Endodermal cell (in vitro differentiated cells): ENCODE measurements around the gene ARAP2. TPM values are rescaled to one million over a fixed set of nuclear protein-coding genes. Genes with fewer than 3 reads are reported as not detected.

Source experiments
- DNase-seq: peaks from one replicate; pipeline ENCODE4 v3.0.0-alpha.2; 2017
- H3K27ac ChIP-seq: 2 replicates; pipeline ENCODE4 v1.5.1; 2013; ENCODE audit warnings: mild to moderate bottlenecking, low read depth, low read length, moderate library complexity
- H3K27me3 ChIP-seq: 2 replicates; pipeline ENCODE4 v1.6.1; 2013; ENCODE audit warnings: mild to moderate bottlenecking, low read length, moderate library complexity; ENCODE audit not compliant: insufficient read depth, control insufficient read depth, poor library complexity, severe bottlenecking
- H3K36me3 ChIP-seq: 2 replicates; pipeline ENCODE4 v1.7.0; 2013; ENCODE audit warnings: mild to moderate bottlenecking, low read length, moderate library complexity; ENCODE audit not compliant: control insufficient read depth, insufficient read depth
- H3K4me1 ChIP-seq: one replicate; pipeline ENCODE4 v1.7.0; 2013; ENCODE audit warnings: low read length; ENCODE audit not compliant: control insufficient read depth, insufficient read depth
- H3K4me3 ChIP-seq: 2 replicates; pipeline ENCODE4 v1.5.1; 2013; ENCODE audit warnings: mild to moderate bottlenecking, low read length, moderate library complexity
- H3K9ac ChIP-seq: 2 replicates; pipeline ENCODE4 v1.6.1; 2013; ENCODE audit warnings: mild to moderate bottlenecking, low read length, moderate library complexity; ENCODE audit not compliant: poor library complexity, severe bottlenecking; ENCODE audit errors: extremely low read depth
- H3K9me3 ChIP-seq: 2 replicates; pipeline ENCODE4 v1.6.1; 2013; ENCODE audit warnings: mild to moderate bottlenecking, low read length, moderate library complexity; ENCODE audit not compliant: control insufficient read depth
- H3K27ac Mint-ChIP-seq: 2 replicates; pipeline ENCODE4 v1.8.0; 2020; ENCODE audit warnings: mixed read lengths
- H3K27me3 Mint-ChIP-seq: 2 replicates; pipeline ENCODE4 v1.8.0; 2021; ENCODE audit warnings: mild to moderate bottlenecking, mixed read lengths; ENCODE audit not compliant: insufficient read depth
- H3K36me3 Mint-ChIP-seq: 2 replicates; pipeline ENCODE4 v1.8.0; 2020; ENCODE audit warnings: low read depth, mixed read lengths
- H3K4me1 Mint-ChIP-seq: 2 replicates; pipeline ENCODE4 v1.8.0; 2020; ENCODE audit warnings: mixed read lengths
- H3K4me3 Mint-ChIP-seq: 2 replicates; pipeline ENCODE4 v1.8.0; 2020; ENCODE audit warnings: mild to moderate bottlenecking, moderate library complexity, mixed read lengths
- H3K9me3 Mint-ChIP-seq: 2 replicates; pipeline ENCODE4 v1.8.0; 2020; ENCODE audit warnings: mild to moderate bottlenecking, mixed read lengths
- CTCF ChIP-seq: fragments of 200-600 bp; sonication (generic); conservative IDR thresholded peaks from 2 replicates; pipeline ENCODE4 v1.5.0; 2021; ENCODE audit warnings: antibody characterized with exemption, mild to moderate bottlenecking
- WGBS, 2 experiments: methylation state at CpG; one replicate each; pipeline versions ENCODE4 v1.1.5 to v1.1.7; 2013; ENCODE audit warnings: missing lambda C conversion rate in 2 of 2, mixed read lengths in 1 of 2; ENCODE audit not compliant: insufficient coverage in 1 of 2, insufficient read length in 1 of 2; 5-methylcytosine and 5-hydroxymethylcytosine counted together
- total RNA-seq, 2 donors: library from RNA; stranded (reverse); fragmentation: NEBNext Ultra II Directional in 1 of 2; extraction: Animal tissue kit (Norgen Biotek cat#: 25700) in 1 of 2; gene quantifications; 2 replicates in 1 of 2; 3 replicates in 1 of 2; pipeline ENCODE4 v1.2.1, GENCODE V29; 2021

ARAP2 gene
- total RNA-seq, 2 donors from 2014 or later: 2.2 to 5.5 TPM

GRCh38 chr4:36235306-36235705 lies 9.0 kb downstream of the ARAP2 start:
- 68 to 70% methylated on average over 3 of the region's 3 CpGs for WGBS, 2 experiments
- Histone ChIP-seq H3K36me3 (no peaks in the 10 kb centered on the region), H3K4me1 (no peaks in the 10 kb centered on the region), H3K9ac (no peak overlapping the region), H3K27me3 (no peaks in the 10 kb centered on the region), H3K4me3 (no peak overlapping the region), H3K9me3 (peaks cover 10% of the 10 kb centered on the region), H3K27ac (no peak overlapping the region)
- DNase-seq: peak; percentile 73
- peaks cover under 1% of the 10 kb centered on the region for H3K27me3 Mint-ChIP-seq
- no peak overlapping the region for H3K4me3 Mint-ChIP-seq
- peak; percentile 52 for TF ChIP-seq CTCF
- H3K9me3 Mint-ChIP-seq: peaks cover 7% of the 10 kb centered on the region
- no peak overlapping the region for H3K27ac Mint-ChIP-seq
- H3K4me1 Mint-ChIP-seq: no peaks in the 10 kb centered on the region
- H3K36me3 Mint-ChIP-seq: no peaks in the 10 kb centered on the region

- 90 to 91% methylated on average over 7 to 9 of the region's 10 CpGs for WGBS, 2 experiments
- H3K27ac ChIP-seq: no peak overlapping the region
- no peaks in the 10 kb centered on the region for H3K36me3 ChIP-seq
- H3K27ac Mint-ChIP-seq: no peak overlapping the region
- peaks cover 1% of the 10 kb centered on the region for H3K27me3 Mint-ChIP-seq
- no peaks in the 10 kb centered on the region for H3K4me1 ChIP-seq
- no peak overlapping the region for H3K4me3 ChIP-seq
- H3K9me3 Mint-ChIP-seq: peaks cover 7% of the 10 kb centered on the region
- no peak for DNase-seq
- H3K36me3 Mint-ChIP-seq: no peaks in the 10 kb centered on the region
- TF ChIP-seq CTCF: no peak
- peaks cover 10% of the 10 kb centered on the region for H3K9me3 ChIP-seq
- H3K4me1 Mint-ChIP-seq: no peaks in the 10 kb centered on the region
- no peaks in the 10 kb centered on the region for H3K27me3 ChIP-seq
- H3K4me3 Mint-ChIP-seq: no peak overlapping the region
- H3K9ac ChIP-seq: no peak overlapping the region
These were observed 10.6 kb downstream of the ARAP2 start for GRCh38 chr4:36233567-36234266.

- H3K27me3 Mint-ChIP-seq: peaks cover 4% of the 10 kb centered on the region
- no peak overlapping the region for H3K27ac ChIP-seq
- no peak for TF ChIP-seq CTCF
- no peak overlapping the region for H3K27ac Mint-ChIP-seq
- H3K9me3 Mint-ChIP-seq: peaks cover 7% of the 10 kb centered on the region
- no peaks in the 10 kb centered on the region for H3K36me3 Mint-ChIP-seq
- H3K4me1 ChIP-seq: no peaks in the 10 kb centered on the region
- peaks cover 6% of the 10 kb centered on the region for H3K4me1 Mint-ChIP-seq
- no peak for DNase-seq
- H3K9ac ChIP-seq: no peak overlapping the region
- H3K36me3 ChIP-seq: no peaks in the 10 kb centered on the region
- no peak overlapping the region for H3K4me3 Mint-ChIP-seq
- no peak overlapping the region for H3K4me3 ChIP-seq
- WGBS, 2 experiments: 83 to 95% methylated on average over 1 to 3 of the region's 3 CpGs
- peaks cover 10% of the 10 kb centered on the region for H3K9me3 ChIP-seq
- no peaks in the 10 kb centered on the region for H3K27me3 ChIP-seq
These were observed 13.8 kb downstream of the ARAP2 start for GRCh38 chr4:36230534-36230933.
